Keratinocyte (primary cell): Measurements from ENCODE around the gene GADD45GIP1. TPM values are rescaled to one million over a fixed set of nuclear protein-coding genes. Genes with fewer than 3 reads are reported as not detected.

Experiments used
- DNase-seq: peaks from one replicate; pipeline ENCODE4 v3.0.0-alpha.2; 2011; ENCODE audit warnings: low read depth, missing footprints, low spot score
- FAIRE-seq: peaks from 2 replicates; lab custom pipeline; 2011; peaks lifted over from hg19 to GRCh38; lab: Jason Lieb, UNC
- H2AFZ ChIP-seq: 2 replicates; pipeline ENCODE4 v1.6.0; 2012; ENCODE audit warnings: low read length, control low read depth, inconsistent platforms; ENCODE audit not compliant: control insufficient read depth
- H3K27ac ChIP-seq: 2 replicates; pipeline ENCODE4 v1.5.1; 2011; ENCODE audit warnings: low read length; ENCODE audit not compliant: control insufficient read depth, insufficient read depth
- H3K27me3 ChIP-seq: 3 replicates; pipeline ENCODE4 v1.6.0; 2011; ENCODE audit warnings: low read length; ENCODE audit not compliant: control insufficient read depth, insufficient read depth; ENCODE audit errors: extremely low read depth
- H3K36me3 ChIP-seq, 2 experiments: 2 replicates in 1 of 2; 3 replicates in 1 of 2; pipeline ENCODE4 v1.5.1; 2011; ENCODE audit warnings: low read length in 2 of 2, mild to moderate bottlenecking in 1 of 2; ENCODE audit not compliant: control insufficient read depth in 2 of 2, insufficient read depth in 2 of 2; ENCODE audit errors: extremely low read depth in 1 of 2
- H3K4me1 ChIP-seq: 3 replicates; pipeline ENCODE4 v1.5.1; 2011; ENCODE audit warnings: low read length; ENCODE audit not compliant: control insufficient read depth, insufficient read depth; ENCODE audit errors: extremely low read depth
- H3K4me2 ChIP-seq: 3 replicates; pipeline ENCODE4 v1.6.0; 2011; ENCODE audit warnings: low read depth, low read length; ENCODE audit not compliant: control insufficient read depth, insufficient read depth; ENCODE audit errors: extremely low read depth
- H3K4me3 ChIP-seq, 3 experiments: fragments of 200-600 bp in 1 of 3; sonication (generic) in 1 of 3; 2 replicates in 2 of 3; 3 replicates in 1 of 3; pipeline ENCODE4 v1.5.1; 2011 to 2016; ENCODE audit warnings: low read length in 3 of 3, mild to moderate bottlenecking in 3 of 3, control low read depth in 2 of 3, inconsistent platforms in 1 of 3, low read depth in 1 of 3, mixed read lengths in 1 of 3, mixed run types in 1 of 3, moderate library complexity in 1 of 3; ENCODE audit not compliant: control insufficient read depth in 2 of 3, insufficient read depth in 2 of 3; ENCODE audit errors: extremely low read depth in 1 of 3
- H3K79me2 ChIP-seq: 2 replicates; pipeline ENCODE4 v1.6.0; 2012; ENCODE audit warnings: low read length; ENCODE audit not compliant: control insufficient read depth, insufficient read depth
- H3K9ac ChIP-seq: 3 replicates; pipeline ENCODE4 v1.6.0; 2011; ENCODE audit warnings: low read length; ENCODE audit not compliant: control insufficient read depth, insufficient read depth; ENCODE audit errors: extremely low read depth
- H3K9me1 ChIP-seq: 3 replicates; pipeline ENCODE4 v1.6.0; 2011; ENCODE audit warnings: low read length; ENCODE audit not compliant: control insufficient read depth, insufficient read depth; ENCODE audit errors: extremely low read depth
- H3K9me3 ChIP-seq: 2 replicates; pipeline ENCODE4 v1.5.1; 2012; ENCODE audit warnings: low read depth, low read length; ENCODE audit not compliant: control insufficient read depth
- H4K20me1 ChIP-seq: 3 replicates; pipeline ENCODE4 v1.6.0; 2011; ENCODE audit warnings: low read length; ENCODE audit not compliant: control insufficient read depth, insufficient read depth; ENCODE audit errors: extremely low read depth
- EZH2 ChIP-seq: IDR thresholded peaks from one replicate; pipeline ENCODE4 v1.6.1; 2012; ENCODE audit warnings: inconsistent platforms, mild to moderate bottlenecking, low read length, moderate library complexity
- dilution Hi-C: fragments of 300-500 bp; cut with MboI; formaldehyde crosslinking; loops from one replicate; pipeline ENCODE4 v1.7.0; 2020; ENCODE audit warnings: low sequenced_read_pairs; ENCODE audit not compliant: extremely low pct_ligation_motif_present
- polyA plus RNA-seq, 5 experiments: library from polyadenylated mRNA; depleted of rRNA in 3 of 5; stranded (reverse) in 3 of 5; stranded (forward) in 1 of 5; unstranded in 1 of 5; fragments of >200 nt; gene quantifications; 1 replicate in 1 of 5; 2 replicates in 3 of 5; 3 replicates in 1 of 5; pipeline versions ENCODE4 v1.2.1 to v1.2.3, GENCODE V29; 2011 to 2012; ENCODE audit warnings: missing spikeins in 2 of 5, low read depth in 1 of 5, low replicate concordance in 1 of 5
- TF ChIP-seq, protein P1 (sequence below), 3 experiments: IDR thresholded peaks in 1 of 3; conservative IDR thresholded peaks in 1 of 3; optimal IDR thresholded peaks in 1 of 3; 2 replicates in 2 of 3; 3 replicates in 1 of 3; pipeline versions ENCODE3 to v1.5.1; 2011; ENCODE audit warnings: low read length in 3 of 3, mild to moderate bottlenecking in 3 of 3, moderate library complexity in 2 of 3, control low read depth in 1 of 3, inconsistent platforms in 1 of 3; ENCODE audit not compliant: insufficient read depth in 2 of 3; ENCODE audit errors: extremely low read depth in 1 of 3

Gene GADD45GIP1
- polyA plus RNA-seq, 1 donor (not counting 4 experiments of a cell fraction or from before 2014, with no cell fraction given): 35.5 TPM

DNA sequence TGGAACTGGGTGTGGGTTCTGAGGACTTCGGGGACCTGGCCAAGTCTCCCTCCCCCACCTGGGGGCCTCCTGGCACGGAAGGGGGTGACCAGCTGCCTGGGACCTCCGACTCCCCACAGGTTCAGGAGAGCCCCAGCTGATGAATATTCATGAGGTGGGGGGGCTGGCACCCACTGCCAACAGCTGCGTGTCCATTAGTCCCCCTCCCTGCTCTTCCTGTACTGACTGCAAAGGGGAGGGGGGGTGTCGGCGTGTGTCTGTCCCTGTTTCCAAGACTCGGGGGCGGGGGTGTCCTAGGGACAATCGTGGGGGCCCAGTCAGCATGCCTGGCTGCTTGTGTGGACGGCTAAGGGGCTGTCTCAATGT, 27.6 kb upstream of the GADD45GIP1 start:
- DNase-seq (no peak), FAIRE-seq (no peak)
- Histone ChIP-seq H3K79me2 (no peaks in the 10 kb centered on the region), H3K9ac (no peak overlapping the region), H3K36me3 (no peaks in the 10 kb centered on the region), H2AFZ (no peak overlapping the region), H3K9me3 (peaks cover 2% of the 10 kb centered on the region), H3K4me2 (no peak overlapping the region), H3K27ac (no peak overlapping the region), H3K27me3 (no peaks in the 10 kb centered on the region), H3K4me3 (no peak overlapping the region), H3K9me1 (no peaks in the 10 kb centered on the region), H3K4me1 (no peaks in the 10 kb centered on the region), H4K20me1 (no peaks in the 10 kb centered on the region)
- TF ChIP-seq, protein P1, sequence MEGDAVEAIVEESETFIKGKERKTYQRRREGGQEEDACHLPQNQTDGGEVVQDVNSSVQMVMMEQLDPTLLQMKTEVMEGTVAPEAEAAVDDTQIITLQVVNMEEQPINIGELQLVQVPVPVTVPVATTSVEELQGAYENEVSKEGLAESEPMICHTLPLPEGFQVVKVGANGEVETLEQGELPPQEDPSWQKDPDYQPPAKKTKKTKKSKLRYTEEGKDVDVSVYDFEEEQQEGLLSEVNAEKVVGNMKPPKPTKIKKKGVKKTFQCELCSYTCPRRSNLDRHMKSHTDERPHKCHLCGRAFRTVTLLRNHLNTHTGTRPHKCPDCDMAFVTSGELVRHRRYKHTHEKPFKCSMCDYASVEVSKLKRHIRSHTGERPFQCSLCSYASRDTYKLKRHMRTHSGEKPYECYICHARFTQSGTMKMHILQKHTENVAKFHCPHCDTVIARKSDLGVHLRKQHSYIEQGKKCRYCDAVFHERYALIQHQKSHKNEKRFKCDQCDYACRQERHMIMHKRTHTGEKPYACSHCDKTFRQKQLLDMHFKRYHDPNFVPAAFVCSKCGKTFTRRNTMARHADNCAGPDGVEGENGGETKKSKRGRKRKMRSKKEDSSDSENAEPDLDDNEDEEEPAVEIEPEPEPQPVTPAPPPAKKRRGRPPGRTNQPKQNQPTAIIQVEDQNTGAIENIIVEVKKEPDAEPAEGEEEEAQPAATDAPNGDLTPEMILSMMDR (optimal IDR thresholded peaks at IDR 0.05 in 1 of 3, IDR thresholded peaks at IDR 0.05 in 1 of 3, conservative IDR thresholded peaks at IDR 0.05 in 1 of 3; ENCODE audit: extremely low read depth in 1 of 3, insufficient read depth in 2 of 3, low read length in 3 of 3): no peak
- no peak for TF ChIP-seq EZH2
- dilution Hi-C loops: no loop called here

DNA sequence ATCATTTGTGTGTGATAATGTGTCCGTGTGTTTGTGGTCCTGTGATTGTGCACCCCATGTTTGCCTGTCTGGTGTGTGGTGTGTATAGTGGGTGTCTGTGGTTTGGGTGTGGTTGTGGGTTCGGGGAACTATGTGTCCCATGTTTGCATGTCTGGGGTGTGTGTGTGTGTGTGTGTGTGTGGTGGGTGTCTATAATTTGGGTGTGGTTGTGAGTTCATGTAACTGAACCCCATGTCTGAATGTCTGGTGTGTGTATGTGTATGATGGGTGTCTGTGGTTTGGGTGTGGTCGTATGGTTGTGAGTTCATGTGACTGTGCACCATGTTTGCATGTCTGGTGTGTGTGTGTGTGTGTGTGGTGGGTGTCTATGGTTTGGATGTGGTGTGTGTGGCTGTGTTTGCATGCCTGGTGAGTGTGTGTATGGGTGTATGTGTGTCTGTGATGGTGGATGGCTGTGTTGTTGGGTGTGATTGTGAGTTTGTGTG, 27.2 kb upstream of the GADD45GIP1 start:
- no peak for TF ChIP-seq EZH2
- TF ChIP-seq, protein P1 (optimal IDR thresholded peaks at IDR 0.05 in 1 of 3, IDR thresholded peaks at IDR 0.05 in 1 of 3, conservative IDR thresholded peaks at IDR 0.05 in 1 of 3; ENCODE audit: extremely low read depth in 1 of 3, insufficient read depth in 2 of 3, low read length in 3 of 3): no peak
- dilution Hi-C loops: no loop called here
- Histone ChIP-seq H2AFZ (no peak overlapping the region), H3K36me3 (no peaks in the 10 kb centered on the region), H3K27me3 (no peaks in the 10 kb centered on the region), H3K4me1 (no peaks in the 10 kb centered on the region), H3K9me3 (peaks cover 2% of the 10 kb centered on the region), H3K9ac (no peak overlapping the region), H3K27ac (no peak overlapping the region), H3K9me1 (no peaks in the 10 kb centered on the region), H4K20me1 (no peaks in the 10 kb centered on the region), H3K79me2 (no peaks in the 10 kb centered on the region), H3K4me3 (no peak overlapping the region), H3K4me2 (no peak overlapping the region)
- peak; percentile 68 for FAIRE-seq
- no peak for DNase-seq
